CD4-positive, alpha-beta T cell treated with Interleukin-2 at 100 ng/mL for 4 hours (primary cell): ENCODE results near the gene TMEM72.

Source experiments
- DNase-seq: peaks from one replicate; pipeline ENCODE4 v3.0.0-alpha.2; 2020; ENCODE audit warnings: low spot score

The TMEM72 gene

DNA sequence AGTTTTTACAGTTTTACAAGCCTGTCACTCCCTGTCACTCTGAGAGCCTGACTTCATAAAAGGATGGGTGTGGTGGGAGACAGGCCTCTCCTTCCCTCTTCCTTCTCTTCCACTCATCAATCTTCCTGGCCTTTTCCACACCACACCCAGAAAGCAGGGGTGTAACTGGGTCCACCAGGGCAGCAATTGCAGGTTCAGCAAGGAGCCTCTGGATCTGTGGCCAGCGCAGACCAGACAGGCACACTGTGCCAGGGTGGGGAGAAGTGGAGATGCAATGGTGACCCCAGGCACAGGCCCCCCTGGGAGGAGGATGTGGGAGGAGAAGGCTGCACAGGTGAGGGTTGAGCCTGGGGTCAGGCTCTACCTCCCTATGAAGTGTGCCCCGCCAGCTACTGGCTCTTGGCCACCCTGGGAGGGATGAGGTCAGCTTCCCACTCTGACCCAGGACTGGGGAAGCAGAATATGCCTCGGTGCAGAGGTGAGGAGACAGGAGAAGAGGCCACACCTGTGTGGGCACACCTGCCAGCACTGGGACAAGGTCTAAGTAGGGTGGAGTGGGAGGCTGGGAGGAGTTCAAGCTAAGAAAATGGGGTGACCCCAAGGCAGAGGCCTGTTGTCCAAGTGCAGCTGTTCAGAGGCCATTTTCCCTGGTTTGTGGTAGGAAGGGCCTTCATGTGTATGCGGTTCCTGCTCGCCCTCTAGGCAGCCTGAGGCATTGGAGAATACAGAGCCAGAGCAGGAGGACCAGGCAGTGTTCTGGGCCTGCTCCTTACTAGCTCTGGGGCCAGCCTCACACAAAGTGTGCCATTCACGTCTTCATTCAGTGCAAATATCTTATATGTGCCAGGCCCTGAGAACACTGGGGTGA lies 20.2 kb upstream of the TMEM72 start:
- DNase-seq: no peak

- DNase-seq: no peak
Measured at GRCh38 chr10:44891721-44892120, 19.4 kb upstream of the TMEM72 start.

- no peak for DNase-seq
Measured at GRCh38 chr10:44893604-44894468, 17.3 kb upstream of the TMEM72 start.

- DNase-seq: no peak
Measured at GRCh38 chr10:44894691-44895090, 16.4 kb upstream of the TMEM72 start.

GRCh38 chr10:44895280-44895679 lies 15.9 kb upstream of the TMEM72 start:
- no peak for DNase-seq

- DNase-seq: no peak
Measured at GRCh38 chr10:44897049-44897448, 14.1 kb upstream of the TMEM72 start.

- no peak for DNase-seq
Measured at GRCh38 chr10:44898665-44899064, 12.5 kb upstream of the TMEM72 start.

DNA sequence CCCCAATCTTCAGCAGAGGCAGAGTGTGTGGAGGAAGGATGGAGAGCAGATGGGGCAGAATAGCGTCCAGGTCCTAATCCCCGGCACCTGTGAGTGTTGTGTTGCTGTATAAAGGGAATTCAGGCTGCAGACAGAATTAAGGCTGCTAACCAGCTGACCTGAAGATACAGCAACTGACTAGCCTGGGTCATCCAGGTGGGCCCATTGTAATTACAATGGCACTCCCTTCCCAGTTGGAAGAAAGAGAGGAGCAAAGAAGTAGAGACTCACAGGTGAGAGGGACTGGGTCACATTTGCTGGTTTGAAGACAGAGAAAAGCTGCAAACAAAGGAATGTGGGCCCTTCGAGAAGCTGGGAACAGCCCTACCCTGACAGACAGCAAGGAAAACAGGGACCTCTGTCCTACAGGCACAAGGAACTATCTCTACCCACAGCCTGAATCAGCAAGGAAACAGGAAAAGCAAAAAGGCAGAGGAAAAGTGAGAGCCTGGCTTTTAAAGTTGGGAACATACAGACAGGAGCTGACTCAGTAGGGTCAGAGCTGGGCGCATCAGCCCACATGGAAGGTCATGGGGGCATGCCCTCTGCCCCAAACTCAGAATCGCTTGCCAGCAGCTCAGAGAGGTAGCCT lies 11.6 kb upstream of the TMEM72 start:
- no peak for DNase-seq

DNA sequence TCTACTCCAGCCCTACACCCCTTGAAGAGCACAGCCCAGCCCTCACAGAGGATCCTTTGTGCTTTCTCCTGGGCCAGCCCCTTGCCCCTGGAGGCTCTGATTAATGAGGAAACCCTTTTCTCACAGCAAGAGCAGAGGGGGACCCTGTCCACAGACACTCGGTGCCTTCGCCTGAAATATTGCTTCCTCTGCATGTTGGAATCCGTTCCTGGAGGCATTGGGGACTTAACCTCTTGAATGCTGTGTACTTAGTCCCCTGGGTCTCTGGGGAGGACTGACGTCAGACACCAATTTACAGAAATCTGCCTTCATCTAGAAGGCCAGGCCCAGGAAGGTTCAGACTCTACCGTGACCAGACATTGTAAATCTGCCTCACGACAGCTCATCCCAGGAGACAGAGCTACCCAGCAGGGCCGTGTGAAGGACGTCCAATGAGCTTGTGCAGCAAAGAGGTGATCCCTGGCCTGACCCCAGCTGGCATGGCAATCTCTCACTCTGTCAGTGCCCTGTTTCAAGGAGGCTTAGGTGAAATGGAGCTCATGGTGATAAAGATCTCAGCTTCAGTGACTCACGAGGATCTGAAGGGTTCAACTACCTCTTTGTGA lies 8.1 kb upstream of the TMEM72 start:
- no peak for DNase-seq

- no peak for DNase-seq
Measured at GRCh38 chr10:44906486-44906885, 4.7 kb upstream of the TMEM72 start.

DNA sequence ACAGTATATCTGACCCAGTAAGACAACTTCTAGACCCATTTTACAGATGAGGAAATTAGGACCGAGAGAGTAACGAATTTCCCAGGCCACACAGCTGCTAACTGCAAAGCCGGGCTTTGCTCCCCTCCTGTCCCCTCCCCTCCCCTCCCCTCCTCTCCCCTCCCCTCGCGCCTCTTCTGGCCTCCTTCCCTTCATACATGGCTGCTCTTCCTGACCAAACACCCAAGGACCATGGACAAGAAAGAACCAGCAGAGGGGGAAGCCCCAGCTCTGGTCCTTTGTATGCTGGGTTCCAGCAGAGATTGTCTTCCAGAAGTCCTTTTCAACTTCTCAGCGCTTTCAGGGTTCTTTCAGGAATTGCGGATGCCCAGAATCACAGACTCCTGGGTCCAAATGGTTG lies 3.6 kb upstream of the TMEM72 start:
- no peak for DNase-seq

DNA sequence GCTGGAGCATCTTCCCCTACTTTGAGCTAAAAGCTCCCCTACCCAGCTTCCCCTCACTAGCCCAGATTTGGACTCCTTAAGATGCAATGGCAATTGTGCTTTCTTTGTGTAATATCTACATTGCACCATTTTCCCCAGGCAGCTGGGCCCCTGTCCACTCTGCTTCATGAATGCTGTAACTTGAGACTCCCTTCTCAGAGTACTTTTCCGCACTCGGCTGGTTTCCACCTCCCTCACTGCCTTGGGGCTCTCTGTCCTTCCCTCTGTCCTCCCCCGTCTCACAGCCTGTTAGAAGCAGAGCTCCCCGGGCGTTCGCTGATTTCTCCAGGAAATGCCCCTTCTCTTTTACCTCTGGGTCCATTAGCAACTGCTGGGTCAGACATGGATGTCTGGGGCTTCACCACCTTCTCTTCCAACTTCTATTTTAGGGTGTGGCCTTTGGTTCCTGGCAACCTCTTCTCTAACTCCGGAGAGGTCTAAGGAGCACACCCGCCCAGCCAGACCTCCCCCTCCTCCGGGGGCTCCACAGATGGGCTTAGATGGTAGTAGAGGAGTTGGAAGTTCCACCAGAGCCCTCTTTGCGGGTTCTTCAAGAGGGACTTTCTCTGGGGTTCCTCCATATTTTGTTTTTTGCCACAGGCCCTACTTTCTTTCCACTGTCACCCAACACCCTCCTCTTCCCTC lies 2.9 kb upstream of the TMEM72 start:
- DNase-seq: no peak

DNA sequence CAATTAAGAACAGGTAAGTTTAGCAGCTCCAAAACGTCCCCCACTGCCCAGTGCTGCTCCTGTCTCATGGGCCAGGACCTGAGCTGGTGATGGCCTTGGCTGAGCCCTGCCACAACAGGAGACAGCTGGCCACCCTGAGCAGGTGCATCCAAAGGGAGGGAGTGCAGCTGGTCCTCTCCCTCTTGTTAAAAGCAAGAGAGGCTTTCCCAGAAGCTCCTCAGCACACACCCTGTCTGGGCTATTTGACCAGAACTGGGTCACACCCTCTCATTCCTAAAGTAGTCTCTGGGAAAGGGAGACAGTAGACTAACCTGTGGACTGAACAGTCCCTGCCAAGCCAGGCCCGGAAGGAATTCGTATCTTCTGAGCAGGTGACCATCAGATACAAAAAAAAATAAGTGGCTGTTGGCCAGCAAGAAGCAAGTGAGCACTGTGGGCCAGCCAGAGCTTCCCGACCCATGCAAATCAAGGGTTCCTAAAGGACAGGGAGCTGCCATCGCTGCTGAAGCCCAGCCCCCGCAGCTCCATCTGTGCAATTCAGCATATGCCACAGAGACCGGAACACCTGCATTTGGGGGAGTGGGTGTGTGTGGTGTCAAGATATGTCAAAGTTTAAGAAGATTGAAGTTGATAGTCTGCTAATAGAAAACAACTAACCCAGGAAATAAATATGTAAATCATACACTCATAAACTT lies 2.1 kb upstream of the TMEM72 start:
- no peak for DNase-seq

- no peak for DNase-seq
Measured at GRCh38 chr10:44909910-44910309, 1.2 kb upstream of the TMEM72 start.

- DNase-seq: no peak
Measured at GRCh38 chr10:44910602-44911001, 535 bp upstream of the TMEM72 start.

GRCh38 chr10:44911951-44912350 lies 814 bp downstream of the TMEM72 start:
- no peak for DNase-seq

- peak; percentile 9 for DNase-seq
Measured at GRCh38 chr10:44913350-44914081, 2.4 kb downstream of the TMEM72 start.

- no peak for DNase-seq
Measured at GRCh38 chr10:44914891-44915290, 3.8 kb downstream of the TMEM72 start.

DNA sequence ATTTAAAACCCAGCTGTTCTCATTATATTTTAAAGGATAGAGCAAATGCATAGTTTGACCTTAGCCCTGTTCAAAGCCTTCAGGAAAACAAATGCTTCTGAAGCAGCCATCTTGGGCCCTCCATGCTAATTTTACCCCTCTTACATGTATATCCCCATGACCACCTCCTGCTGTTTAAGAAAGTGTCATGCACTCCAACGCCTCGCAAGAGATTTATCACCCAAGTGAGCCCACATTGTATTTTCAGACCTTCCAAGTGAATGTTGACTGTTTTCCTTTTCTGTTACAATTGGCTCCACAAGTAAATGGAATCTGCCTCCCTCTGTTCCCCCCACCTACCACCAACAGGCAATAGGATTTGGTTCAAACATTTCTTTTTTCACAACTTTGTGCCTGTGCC lies 5.3 kb downstream of the TMEM72 start:
- DNase-seq: no peak

DNA sequence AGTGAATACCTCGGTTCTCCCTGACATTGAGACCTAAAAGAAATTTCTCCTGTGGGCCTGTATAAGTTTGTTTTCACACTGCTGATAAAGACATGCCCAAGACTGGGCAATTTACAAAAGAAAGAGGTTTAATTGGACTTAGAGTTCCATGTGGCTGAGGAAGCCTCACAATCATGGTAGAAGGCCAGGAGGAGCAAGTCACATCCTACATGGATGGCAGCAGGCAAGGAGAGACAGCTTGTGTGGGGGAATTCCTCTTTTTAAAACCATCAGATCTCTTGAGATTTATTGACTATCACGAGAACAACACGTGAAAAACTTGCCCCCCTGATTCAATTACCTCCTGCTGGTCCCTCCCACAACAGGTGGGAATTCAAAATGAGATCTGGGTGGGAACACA lies 6.7 kb downstream of the TMEM72 start:
- no peak for DNase-seq
